K562 (cell line): Measurements from ENCODE around the gene CHI3L1. TPM values are rescaled to one million over a fixed set of nuclear protein-coding genes. Genes with fewer than 3 reads are reported as not detected.

Experiments used
- ATAC-seq: fragments of 200-7000 bp; cut with Tn5 transposase; 3 replicates; pipeline ENCODE4 v1.9.1; 2020; ENCODE audit warnings: moderate library complexity
- BruUV-seq: library from RNA; stranded (reverse); fragments of 400-500 nt; replicated peaks from 2 replicates; lab custom pipeline; 2021; lab: Mats Ljungman, UMichigan
- CTCF ChIA-PET: fragments of 300-600 bp; formaldehyde crosslinking; extraction: SDS; loops from one replicate; lab custom pipeline; 2021; ENCODE audit warnings: low intra/inter-chr PET ratio; lab: Yijun Ruan, JAX
- POLR2A ChIA-PET: fragments of 300-600, 350-650 bp; sonication (Branson Sonifier 250); formaldehyde crosslinking; extraction: SDS; loops from one replicate; lab custom pipeline; 2021; ENCODE audit warnings: antibody characterized with exemption, inconsistent platforms; lab: Yijun Ruan, JAX
- DNase-seq, 4 experiments: peaks; one replicate each; pipeline versions ENCODE4 v3.0.0 to v3.0.0-alpha.2; 2011 to 2018; ENCODE audit warnings: low spot score in 3 of 4, mixed read lengths in 3 of 4; ENCODE audit errors: extremely low read depth in 1 of 4
- FAIRE-seq: peaks from 2 replicates; lab custom pipeline; 2011; peaks lifted over from hg19 to GRCh38; lab: Jason Lieb, UNC
- H2AFZ ChIP-seq: 2 replicates; pipeline ENCODE4 v1.6.0; 2011; ENCODE audit warnings: low read depth, low read length, control low read depth, inconsistent platforms
- H3K27ac ChIP-seq: fragments of 200-600 bp; 3 replicates; pipeline ENCODE4 v1.8.0; 2011; ENCODE audit warnings: low read depth, mild to moderate bottlenecking, control low read depth, inconsistent platforms, low read length, moderate library complexity, mixed read lengths; ENCODE audit errors: extremely low read depth
- H3K27me3 ChIP-seq, 2 experiments: fragments of 300-600 bp in 1 of 2; 2 replicates in 1 of 2; 3 replicates in 1 of 2; pipeline versions ENCODE4 v1.6.0 to v1.8.0; 2011; ENCODE audit warnings: inconsistent platforms in 2 of 2, low read length in 2 of 2, mild to moderate bottlenecking in 1 of 2, mixed read lengths in 1 of 2, moderate library complexity in 1 of 2; ENCODE audit not compliant: control insufficient read depth in 2 of 2, insufficient read depth in 2 of 2
- H3K36me3 ChIP-seq: fragments of 300-600 bp; 3 replicates; pipeline ENCODE4 v1.8.0; 2011; ENCODE audit warnings: mild to moderate bottlenecking, low read length, inconsistent platforms; ENCODE audit not compliant: control insufficient read depth, insufficient read depth
- H3K4me1 ChIP-seq, 2 experiments: fragments of 200-600 bp in 1 of 2; replicated peaks in 1 of 2; 2 replicates in 1 of 2; 3 replicates in 1 of 2; pipeline versions ENCODE4 v1.5.1 to v1.8.0; 2011; ENCODE audit warnings: inconsistent platforms in 2 of 2, low read length in 2 of 2, mild to moderate bottlenecking in 1 of 2, mixed read lengths in 1 of 2, moderate library complexity in 1 of 2; ENCODE audit not compliant: control insufficient read depth in 2 of 2, insufficient read depth in 2 of 2
- H3K4me2 ChIP-seq: 2 replicates; pipeline ENCODE4 v1.6.1; 2011; ENCODE audit warnings: low read length, control low read depth, inconsistent platforms, mixed read lengths; ENCODE audit not compliant: insufficient read depth
- H3K4me3 ChIP-seq: fragments of 200-600 bp; sonication (generic), shearing (Covaris generic); 2 replicates; pipeline ENCODE4 v1.5.1; 2016; ENCODE audit warnings: control low read depth, inconsistent platforms
- H3K79me2 ChIP-seq: fragments of 200-600 bp; 3 replicates; pipeline ENCODE4 v1.8.0; 2011; ENCODE audit warnings: low read length, inconsistent platforms; ENCODE audit not compliant: control insufficient read depth, insufficient read depth
- H3K9ac ChIP-seq, 2 experiments: 2 replicates each; pipeline versions ENCODE4 v1.6.0 to v1.6.1; 2011; ENCODE audit warnings: low read depth in 2 of 2, low read length in 2 of 2, control low read depth in 1 of 2, inconsistent platforms in 1 of 2, mild to moderate bottlenecking in 1 of 2, mixed read lengths in 1 of 2; ENCODE audit not compliant: insufficient read depth in 1 of 2
- H3K9me1 ChIP-seq: one replicate; pipeline ENCODE4 v1.6.0; 2011; ENCODE audit warnings: inconsistent platforms, mild to moderate bottlenecking, low read length, moderate library complexity; ENCODE audit not compliant: control insufficient read depth, insufficient read depth
- H3K9me3 ChIP-seq: replicated peaks from 2 replicates; pipeline ENCODE4 v1.5.1; 2011; ENCODE audit warnings: low read depth, low read length, inconsistent platforms; ENCODE audit not compliant: control insufficient read depth, insufficient read depth
- H4K20me1 ChIP-seq: replicated peaks from 2 replicates; pipeline ENCODE4 v1.6.1; 2011; ENCODE audit warnings: low read length, inconsistent platforms, mixed read lengths; ENCODE audit not compliant: control insufficient read depth, insufficient read depth
- CEBPB ChIP-seq: fragments of 450-650 bp; IDR thresholded peaks from 2 replicates; pipeline ENCODE4 v1.6.1; 2016; ENCODE audit warnings: missing genetic modification characterization, missing compliant biosample characterization
- FOS ChIP-seq: IDR thresholded peaks from 3 replicates; pipeline ENCODE4 v1.6.1; 2011; ENCODE audit not compliant: insufficient read length; ENCODE audit errors: extremely low read depth
- FOSL1 ChIP-seq: fragments of 200-800 bp; sonication (Bioruptor generic); conservative IDR thresholded peaks from 2 replicates; pipeline ENCODE4 v1.6.1; 2016; ENCODE audit warnings: missing genetic modification characterization, missing compliant biosample characterization
- HDAC1 ChIP-seq, 2 experiments: fragments of 450-650 bp; IDR thresholded peaks; 2 replicates each; pipeline ENCODE4 v1.6.1; 2016 to 2017; ENCODE audit warnings: inconsistent platforms in 1 of 2, mild to moderate bottlenecking in 1 of 2, moderate library complexity in 1 of 2
- POLR2AphosphoS5 ChIP-seq: IDR thresholded peaks from 2 replicates; pipeline ENCODE4 v1.6.1; 2011; ENCODE audit warnings: mild to moderate bottlenecking, low read depth, low read length, moderate library complexity; ENCODE audit not compliant: control insufficient read depth, insufficient read depth
- RFX5 ChIP-seq: IDR thresholded peaks from 2 replicates; pipeline ENCODE4 v1.6.1; 2011; ENCODE audit warnings: low read depth, mild to moderate bottlenecking, improper control_type of control experiment, low read length
- SAP30 ChIP-seq: fragments of 200-600 bp; sonication (generic); IDR thresholded peaks from 2 replicates; pipeline ENCODE4 v1.6.1; 2012; ENCODE audit warnings: borderline replicate concordance, low read depth, mild to moderate bottlenecking, moderate library complexity, low read length, control low read depth, inconsistent platforms; ENCODE audit not compliant: insufficient read depth, poor library complexity, severe bottlenecking
- SLC30A9 ChIP-seq: fragments of 250-450 bp; sonication (Bioruptor Pico); IDR thresholded peaks from 2 replicates; pipeline ENCODE4 v1.8.0; 2022; ENCODE audit warnings: mild to moderate bottlenecking, moderate library complexity
- U2AF1 ChIP-seq: fragments of 200-400 bp; formaldehyde crosslinking; optimal IDR thresholded peaks from 2 replicates; pipeline ENCODE3; 2017; ENCODE audit warnings: mild to moderate bottlenecking, low read depth, low read length, moderate library complexity
- ZNF766 ChIP-seq: fragments of 200-800 bp; sonication (Bioruptor generic); conservative IDR thresholded peaks from 2 replicates; pipeline ENCODE4 v1.6.1; 2016; ENCODE audit warnings: missing genetic modification characterization, missing compliant biosample characterization
- WGBS: fragments of 100-300 bp; shearing (Covaris generic); methylation state at CpG from one replicate; pipeline ENCODE4 v1.1.6; 2016; ENCODE audit warnings: low coverage, mixed read lengths; ENCODE audit not compliant: insufficient coverage; ENCODE audit errors: missing lambda C conversion rate; 5-methylcytosine and 5-hydroxymethylcytosine counted together
- in situ Hi-C: fragments of 300-500 bp; cut with MboI; formaldehyde crosslinking; loops from 4 replicates; pipeline ENCODE4 v1.15.0; 2018; ENCODE audit warnings: inconsistent platforms, mixed read lengths
- intact Hi-C: fragments of 100-400 bp; cut with micrococcal nuclease; formaldehyde crosslinking; loops from 2 replicates; pipeline ENCODE4 v1.14.2; 2022
- polyA plus RNA-seq, 8 experiments: library from polyadenylated mRNA; depleted of rRNA in 4 of 8; stranded (reverse) in 5 of 8; unstranded in 3 of 8; fragments of >200 nt; fragmentation: Nextera tagmentation in 2 of 8; fragmentation: Illumina TruSeq in 1 of 8; extraction: Ambion mirVana in 2 of 8; extraction: Trizol in 1 of 8; gene quantifications; 2 replicates each; pipeline versions ENCODE4 v1.2.1 to v1.2.3, GENCODE V29; 2011 to 2014; ENCODE audit warnings: inconsistent platforms in 1 of 8, missing spikeins in 1 of 8
- total RNA-seq, 7 experiments: library from RNA; depleted of rRNA in 6 of 7; stranded (reverse); fragments of >200 nt in 6 of 7; fragmentation: Illumina TruSeq in 2 of 7; extraction: Trizol in 2 of 7; gene quantifications; 2 replicates each; pipeline versions ENCODE4 v1.2.1 to v1.2.3, GENCODE V29; 2011 to 2021; ENCODE audit warnings: low replicate concordance in 1 of 7
- TF ChIP-seq, protein P1 (sequence below), 2 experiments: fragments of 250-450 bp in 1 of 2; fragments of 450-650 bp in 1 of 2; sonication (Bioruptor Pico) in 1 of 2; IDR thresholded peaks; 2 replicates each; pipeline versions ENCODE4 v1.6.1 to v1.8.0; 2016 to 2021; ENCODE audit warnings: mild to moderate bottlenecking in 2 of 2, moderate library complexity in 2 of 2, missing compliant biosample characterization in 1 of 2, missing genetic modification characterization in 1 of 2

The CHI3L1 gene
- total and polyA plus RNA-seq, 9 of the 15 experiments (the other 6 are each of a cell fraction or from before 2014, with no cell fraction given), result not detected

DNA sequence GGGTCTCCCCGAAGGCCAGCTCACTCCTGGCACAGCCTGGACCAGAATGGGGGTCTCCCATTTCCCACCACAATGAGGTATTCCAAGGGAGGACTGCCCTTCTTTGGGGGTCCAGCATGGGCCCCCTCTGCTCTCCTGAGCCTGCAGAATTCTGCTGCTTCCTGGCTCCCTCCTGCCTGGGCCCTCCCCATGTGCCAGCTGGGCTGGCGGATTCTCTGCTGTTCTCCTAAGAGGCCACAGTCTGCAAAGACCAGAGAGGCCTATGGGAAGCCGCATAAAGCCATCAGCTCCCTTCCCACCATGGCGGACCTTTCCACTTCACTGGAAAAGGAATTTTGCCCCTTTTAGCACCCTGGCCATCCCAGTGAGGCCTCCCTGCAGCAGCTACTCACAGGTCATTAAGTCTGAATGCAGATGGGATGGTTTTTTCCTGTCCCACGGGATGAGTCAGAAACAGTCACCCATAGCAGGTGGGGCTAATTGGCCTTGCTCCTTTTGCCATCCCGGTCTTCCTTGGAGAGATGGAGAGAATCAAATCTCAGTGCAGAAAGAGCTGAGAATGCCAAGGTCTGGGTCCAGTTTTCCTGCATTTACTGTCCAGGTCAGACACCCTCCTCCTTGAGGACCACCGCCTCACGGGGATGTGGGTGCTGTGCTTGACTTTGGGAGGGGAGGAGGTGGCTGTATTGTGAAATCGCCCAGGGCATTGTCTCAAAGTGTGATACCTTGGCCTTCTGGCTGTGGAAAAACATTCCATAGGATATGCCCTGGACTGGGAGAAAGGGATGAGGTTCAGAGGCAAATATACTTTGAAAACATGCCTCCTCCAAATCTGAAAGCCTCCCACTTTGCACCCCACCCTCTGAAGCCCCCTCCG, 34.1 kb downstream of the CHI3L1 start:
- Histone ChIP-seq H3K9ac (0 out of 4 replicates have a peak overlapping the region, but pooled peaks of 1 of the 2 experiments have one; percentile 27), H4K20me1 (peaks cover 15% of the 10 kb centered on the region), H3K9me1 (no peaks in the 10 kb centered on the region), H3K4me3 (no peak overlapping the region), H3K36me3 (no peaks in the 10 kb centered on the region), H2AFZ (no peak overlapping the region), H3K27ac (no peak overlapping the region), H3K79me2 (no peaks in the 10 kb centered on the region), H3K9me3 (no peaks in the 10 kb centered on the region), H3K4me2 (no peak overlapping the region), H3K4me1 (no peaks in the 10 kb centered on the region; a peak in 2 of 5 replicates), H3K27me3 (peaks cover 28 to 72% of the 10 kb centered on the region in 2 experiments)
- intact Hi-C loops (no loop called here), in situ Hi-C loops (no loop called here)
- CTCF ChIA-PET, result no interaction called here
- 1% methylated on average over 9 of the region's 10 CpGs for WGBS
- no peak for DNase-seq
- peak; percentile 57 for TF ChIP-seq CEBPB (tag)
- TF ChIP-seq SLC30A9, result no peak
- no peak for TF ChIP-seq POLR2AphosphoS5
- 0 out of 2 replicates have a peak, but pooled peaks have one; percentile 8 for TF ChIP-seq FOSL1 (tag)
- no peak for TF ChIP-seq U2AF1
- TF ChIP-seq HDAC1 (IDR thresholded peaks at IDR 0.05), result no peak
- no peak for TF ChIP-seq SAP30
- TF ChIP-seq, protein P1, sequence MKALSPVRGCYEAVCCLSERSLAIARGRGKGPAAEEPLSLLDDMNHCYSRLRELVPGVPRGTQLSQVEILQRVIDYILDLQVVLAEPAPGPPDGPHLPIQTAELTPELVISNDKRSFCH (CRISPR knock-in tag; IDR thresholded peaks at IDR 0.05), result no peak
- TF ChIP-seq, protein P1 (tag; IDR thresholded peaks at IDR 0.05), result no peak
- TF ChIP-seq ZNF766, result no peak
- no peak for TF ChIP-seq FOS
- no peak for TF ChIP-seq RFX5
- no peak for ATAC-seq
- BruUV-seq, result no TSS peak
- POLR2A ChIA-PET, result interaction anchor here (0.6 to 2.4 kb wide), 5 partner anchors 10 to 39 kb away, joined by 3 to 7 read pairs (median 4); no protein-coding TSS in a partner anchor
- no peak for FAIRE-seq
